Nephron progenitor cell (in vitro differentiated cells): ENCODE data around the gene CFAP61.

Experiments used
- DNase-seq: peaks from one replicate; pipeline ENCODE4 v3.0.0; 2021
- H3K27ac Mint-ChIP-seq: 2 replicates; pipeline ENCODE4 v1.8.0; 2021; ENCODE audit warnings: mild to moderate bottlenecking, moderate library complexity, mixed read lengths
- H3K27me3 Mint-ChIP-seq: 2 replicates; pipeline ENCODE4 v1.8.0; 2021; ENCODE audit warnings: mild to moderate bottlenecking, low read depth, mixed read lengths; ENCODE audit not compliant: poor library complexity
- H3K36me3 Mint-ChIP-seq: 2 replicates; pipeline ENCODE4 v1.8.0; 2021; ENCODE audit warnings: low read depth, mixed read lengths
- H3K4me1 Mint-ChIP-seq: 2 replicates; pipeline ENCODE4 v1.8.0; 2021; ENCODE audit warnings: mixed read lengths
- H3K4me3 Mint-ChIP-seq: 2 replicates; pipeline ENCODE4 v1.8.0; 2021; ENCODE audit warnings: mild to moderate bottlenecking, moderate library complexity, mixed read lengths
- H3K9me3 Mint-ChIP-seq: 2 replicates; pipeline ENCODE4 v1.8.0; 2021; ENCODE audit warnings: mild to moderate bottlenecking, moderate library complexity, mixed read lengths
- CTCF ChIP-seq: fragments of 200-600 bp; sonication (generic); IDR thresholded peaks from 2 replicates; pipeline ENCODE4 v1.5.0; 2021; ENCODE audit warnings: antibody characterized with exemption

CFAP61 gene

GRCh38 chr20:20360464-20360863, 308.1 kb downstream of the CFAP61 start:
- Mint-ChIP-seq H3K27me3 (peaks cover 75% of the 10 kb centered on the region), H3K4me3 (no peak overlapping the region), H3K9me3 (peaks cover 12% of the 10 kb centered on the region), H3K27ac (no peak overlapping the region), H3K36me3 (no peaks in the 10 kb centered on the region), H3K4me1 (peaks cover 10% of the 10 kb centered on the region)
- peak; percentile 81 for TF ChIP-seq CTCF
- peak; percentile 57 for DNase-seq

- peak; percentile 39 for DNase-seq
- Mint-ChIP-seq H3K27me3 (peaks cover 96% of the 10 kb centered on the region), H3K9me3 (peaks cover 4% of the 10 kb centered on the region), H3K4me1 (peaks cover 10% of the 10 kb centered on the region), H3K36me3 (no peaks in the 10 kb centered on the region), H3K27ac (no peak overlapping the region), H3K4me3 (peak overlapping the region; percentile 49)
- TF ChIP-seq CTCF, result no peak
Measured at GRCh38 chr20:20362774-20363433, 310.6 kb downstream of the CFAP61 start.

GRCh38 chr20:20363434-20363798, 311.1 kb downstream of the CFAP61 start:
- peaks cover 91% of the 10 kb centered on the region for H3K27me3 Mint-ChIP-seq
- H3K4me3 Mint-ChIP-seq, result no peak overlapping the region
- no peak for DNase-seq
- H3K9me3 Mint-ChIP-seq, result peaks cover 4% of the 10 kb centered on the region
- no peak for TF ChIP-seq CTCF
- H3K4me1 Mint-ChIP-seq, result peaks cover 10% of the 10 kb centered on the region
- no peaks in the 10 kb centered on the region for H3K36me3 Mint-ChIP-seq
- H3K27ac Mint-ChIP-seq, result no peak overlapping the region

- TF ChIP-seq CTCF, result no peak
- DNase-seq, result peak; percentile 33
- no peak overlapping the region for H3K27ac Mint-ChIP-seq
- peaks cover 10% of the 10 kb centered on the region for H3K4me1 Mint-ChIP-seq
- no peak overlapping the region for H3K4me3 Mint-ChIP-seq
- H3K9me3 Mint-ChIP-seq, result no peaks in the 10 kb centered on the region
- peaks cover 90% of the 10 kb centered on the region for H3K27me3 Mint-ChIP-seq
- H3K36me3 Mint-ChIP-seq, result no peaks in the 10 kb centered on the region
Measured at GRCh38 chr20:20363799-20364592, 311.7 kb downstream of the CFAP61 start.

- H3K27me3 Mint-ChIP-seq, result peaks cover 89% of the 10 kb centered on the region
- H3K4me3 Mint-ChIP-seq, result no peak overlapping the region
- peak; percentile 16 for DNase-seq
- peaks cover 12% of the 10 kb centered on the region for H3K4me1 Mint-ChIP-seq
- no peaks in the 10 kb centered on the region for H3K36me3 Mint-ChIP-seq
- H3K27ac Mint-ChIP-seq, result no peak overlapping the region
- no peak for TF ChIP-seq CTCF
- no peaks in the 10 kb centered on the region for H3K9me3 Mint-ChIP-seq
Measured at GRCh38 chr20:20364593-20365479, 312.5 kb downstream of the CFAP61 start.
